SK-N-SH (cell line): ENCODE measurements around the gene CCDC183. TPM values are rescaled to one million over a fixed set of nuclear protein-coding genes. Genes with fewer than 3 reads are reported as not detected.

Source experiments
- CTCF ChIA-PET: fragments of 300-600, 350-600 bp; formaldehyde crosslinking; extraction: SDS; loops from one replicate; lab custom pipeline; 2021; lab: Yijun Ruan, JAX
- POLR2A ChIA-PET: fragments of 350-600 bp; sonication (Branson Sonifier 250); formaldehyde crosslinking; extraction: SDS; loops from one replicate; lab custom pipeline; 2020; ENCODE audit warnings: antibody characterized with exemption, inconsistent platforms; lab: Yijun Ruan, JAX
- DNase-seq: peaks from one replicate; pipeline ENCODE4 v3.0.0; 2012
- H2AFZ ChIP-seq: fragments of 200-600 bp; sonication (generic); 2 replicates; pipeline ENCODE4 v1.8.1; 2016; ENCODE audit warnings: antibody characterized with exemption, mild to moderate bottlenecking, low read depth
- H3F3A ChIP-seq: fragments of 200-600 bp; sonication (generic); replicated peaks from 2 replicates; pipeline ENCODE3; 2016; ENCODE audit warnings: antibody characterized with exemption, mild to moderate bottlenecking; ENCODE audit not compliant: insufficient read depth
- H3K27ac ChIP-seq, 2 experiments: fragments of 200-500 bp in 1 of 2; fragments of 200-600 bp in 1 of 2; sonication (Bioruptor generic) in 1 of 2; sonication (generic), shearing (Covaris generic) in 1 of 2; 2 replicates each; pipeline versions ENCODE4 v1.5.1 to v1.6.1; 2014 to 2016; ENCODE audit warnings: low read depth in 2 of 2, inconsistent platforms in 1 of 2, low read length in 1 of 2, mild to moderate bottlenecking in 1 of 2, mixed read lengths in 1 of 2
- H3K27me3 ChIP-seq: fragments of 200-600 bp; sonication (generic), shearing (Covaris generic); 2 replicates; pipeline ENCODE4 v1.6.1; 2016; ENCODE audit warnings: mixed run types; ENCODE audit not compliant: insufficient read depth
- H3K36me3 ChIP-seq, 2 experiments: fragments of 200-500 bp in 1 of 2; fragments of 200-600 bp in 1 of 2; sonication (Bioruptor generic) in 1 of 2; sonication (generic) in 1 of 2; replicated peaks in 1 of 2; 2 replicates each; pipeline versions ENCODE3 to v1.5.1; 2014 to 2016; ENCODE audit warnings: low read length in 1 of 2, mild to moderate bottlenecking in 1 of 2; ENCODE audit not compliant: insufficient read depth in 2 of 2, control insufficient read depth in 1 of 2
- H3K4me1 ChIP-seq, 2 experiments: fragments of 200-500 bp in 1 of 2; fragments of 200-600 bp in 1 of 2; sonication (Bioruptor generic) in 1 of 2; sonication (generic), shearing (Covaris generic) in 1 of 2; 2 replicates each; pipeline versions ENCODE4 v1.5.1 to v1.6.1; 2014 to 2016; ENCODE audit warnings: low read depth in 1 of 2, low read length in 1 of 2, mixed run types in 1 of 2; ENCODE audit not compliant: insufficient read depth in 2 of 2, control insufficient read depth in 1 of 2
- H3K4me2 ChIP-seq: fragments of 200-600 bp; sonication (generic), shearing (Covaris generic); 2 replicates; pipeline ENCODE4 v1.6.1; 2017; ENCODE audit warnings: mixed run types
- H3K4me3 ChIP-seq, 2 experiments: fragments of 200-500 bp in 1 of 2; fragments of 200-600 bp in 1 of 2; sonication (Bioruptor generic) in 1 of 2; sonication (generic), shearing (Covaris generic) in 1 of 2; 2 replicates each; pipeline versions ENCODE4 v1.5.1 to v1.8.1; 2014 to 2016; ENCODE audit warnings: low read depth in 2 of 2, inconsistent platforms in 1 of 2, low read length in 1 of 2, mild to moderate bottlenecking in 1 of 2, mixed read lengths in 1 of 2, moderate library complexity in 1 of 2
- H3K79me2 ChIP-seq: fragments of 200-600 bp; sonication (generic); 2 replicates; pipeline ENCODE4 v1.8.1; 2017; ENCODE audit warnings: mild to moderate bottlenecking; ENCODE audit not compliant: insufficient read depth
- H3K9ac ChIP-seq: fragments of 200-600 bp; sonication (generic); 2 replicates; pipeline ENCODE4 v1.6.1; 2017; ENCODE audit warnings: mixed run types
- H3K9me2 ChIP-seq: fragments of 200-600 bp; sonication (generic); 2 replicates; pipeline ENCODE4 v1.6.1; 2017; ENCODE audit warnings: mixed run types
- H3K9me3 ChIP-seq: fragments of 200-600 bp; sonication (generic); 2 replicates; pipeline ENCODE4 v1.6.1; 2017; ENCODE audit warnings: mixed run types, mild to moderate bottlenecking, moderate library complexity
- H4K20me1 ChIP-seq: fragments of 200-600 bp; sonication (generic); 2 replicates; pipeline ENCODE4 v1.6.1; 2017; ENCODE audit warnings: mild to moderate bottlenecking, mixed run types; ENCODE audit not compliant: insufficient read depth
- FOSL2 ChIP-seq: IDR thresholded peaks from 2 replicates; pipeline ENCODE4 v1.4.0; 2012; ENCODE audit warnings: low read depth, mild to moderate bottlenecking, moderate library complexity, borderline replicate concordance
- GABPA ChIP-seq: IDR thresholded peaks from 2 replicates; pipeline ENCODE4 v1.4.0; 2012; ENCODE audit warnings: low read depth, mild to moderate bottlenecking
- JUND ChIP-seq: IDR thresholded peaks from 2 replicates; pipeline ENCODE4 v1.4.0; 2012
- MEF2A ChIP-seq: IDR thresholded peaks from 2 replicates; pipeline ENCODE4 v1.4.0; 2012; ENCODE audit warnings: low read depth, borderline replicate concordance
- NFIC ChIP-seq: IDR thresholded peaks from 2 replicates; pipeline ENCODE4 v1.4.0; 2012; ENCODE audit warnings: borderline replicate concordance
- RAD21 ChIP-seq: IDR thresholded peaks from 2 replicates; pipeline ENCODE4 v1.6.1; 2012; ENCODE audit warnings: mild to moderate bottlenecking, low read length
- RFX5 ChIP-seq: IDR thresholded peaks from 2 replicates; pipeline ENCODE4 v1.6.1; 2012; ENCODE audit warnings: mild to moderate bottlenecking, improper control_type of control experiment, low read length
- RXRA ChIP-seq: IDR thresholded peaks from 2 replicates; pipeline ENCODE4 v1.4.0; 2012; ENCODE audit warnings: low read depth, mild to moderate bottlenecking, borderline replicate concordance
- SIN3A ChIP-seq: IDR thresholded peaks from 2 replicates; pipeline ENCODE4 v1.6.1; 2012; ENCODE audit warnings: low read depth, mild to moderate bottlenecking, low read length, moderate library complexity, borderline replicate concordance
- SMC3 ChIP-seq: IDR thresholded peaks from 2 replicates; pipeline ENCODE4 v1.6.1; 2012; ENCODE audit warnings: low read depth, low read length, improper control_type of control experiment
- TAF1 ChIP-seq: IDR thresholded peaks from 2 replicates; pipeline ENCODE4 v1.6.1; 2012; ENCODE audit warnings: low read depth, mild to moderate bottlenecking, low read length, moderate library complexity, borderline replicate concordance
- TEAD4 ChIP-seq: IDR thresholded peaks from 2 replicates; pipeline ENCODE4 v1.4.0; 2012; ENCODE audit warnings: mild to moderate bottlenecking, borderline replicate concordance; ENCODE audit not compliant: insufficient read depth
- WGBS: methylation state at CpG from one replicate; pipeline ENCODE4 v1.1.6; 2017; ENCODE audit warnings: low lambda C conversion rate; 5-methylcytosine and 5-hydroxymethylcytosine counted together
- polyA plus RNA-seq, 3 experiments: library from polyadenylated mRNA; depleted of rRNA; stranded (reverse); fragments of >200 nt; gene quantifications; 2 replicates each; pipeline ENCODE4 v1.2.3, GENCODE V29; 2012
- TF ChIP-seq, protein P1 (sequence below): fragments of 150-350 bp; IDR thresholded peaks from 2 replicates; pipeline ENCODE4 v1.6.1; 2017; ENCODE audit warnings: antibody characterized with exemption, low read length, low read depth, borderline replicate concordance
- TF ChIP-seq, protein P2 (sequence below): fragments of 150-350 bp; IDR thresholded peaks from 2 replicates; pipeline ENCODE4 v1.6.1; 2016; ENCODE audit warnings: mild to moderate bottlenecking, low read depth, low read length
- TF ChIP-seq, protein P3 (sequence below): fragments of 200-600 bp; sonication (generic); IDR thresholded peaks from 2 replicates; pipeline ENCODE4 v1.6.1; 2017; ENCODE audit warnings: antibody characterized with exemption, mild to moderate bottlenecking, moderate library complexity
- TF ChIP-seq, protein P4 (sequence below): IDR thresholded peaks from 2 replicates; pipeline ENCODE4 v1.6.1; 2012; ENCODE audit warnings: mild to moderate bottlenecking, low read depth, low read length, moderate library complexity
- TF ChIP-seq, protein P5 (sequence below): IDR thresholded peaks from 2 replicates; pipeline ENCODE4 v1.4.0; 2012; ENCODE audit warnings: low read depth

CCDC183 gene
- polyA plus RNA-seq, 1 of the 3 experiments (the other 2 are of a cell fraction), result 5.3 TPM

DNA sequence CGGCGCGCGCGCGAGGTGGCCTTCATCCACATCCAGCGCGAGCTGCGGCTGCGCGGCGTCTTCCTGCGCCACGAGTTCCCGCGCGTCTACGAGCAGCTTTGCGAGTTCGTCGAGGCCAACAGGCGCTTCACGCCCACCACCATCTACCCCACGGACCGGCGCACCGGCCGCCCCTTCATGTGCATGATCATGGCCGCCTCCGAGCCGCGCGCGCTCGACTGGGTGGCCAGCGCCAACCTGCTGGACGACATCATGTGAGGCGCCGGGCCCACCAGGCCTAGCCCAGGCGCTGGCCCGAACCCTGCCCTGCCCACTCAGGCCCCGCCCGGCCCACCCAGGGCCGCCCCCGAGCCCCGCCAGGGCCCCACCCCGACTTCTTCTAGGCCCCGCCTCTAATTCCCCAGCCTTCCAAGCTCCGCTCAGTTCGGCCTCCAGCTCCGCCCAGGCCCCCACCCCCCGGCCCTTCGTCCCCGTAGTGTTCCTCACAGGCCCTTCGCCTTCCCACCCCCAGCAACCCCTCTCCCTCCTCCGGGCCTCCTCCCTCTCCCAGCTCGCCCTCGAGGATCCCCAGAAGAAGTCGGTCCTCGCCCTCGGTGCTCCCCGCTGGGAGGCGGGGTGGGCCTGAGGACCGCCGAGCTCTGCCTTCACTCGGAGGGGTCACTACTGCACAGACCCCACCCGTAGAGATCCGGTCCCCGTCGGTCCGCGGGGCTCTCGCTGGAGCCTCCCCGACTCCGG lies 51.1 kb downstream of the CCDC183 start:
- peak overlapping the region; percentile 100 for H3K4me2 ChIP-seq
- no peaks in the 10 kb centered on the region; the same call in 1 of the 2 replicates for H4K20me1 ChIP-seq
- POLR2A ChIA-PET, result interaction anchor here (0.5 to 1.3 kb wide), 4 partner anchors 10 to 141 kb away, joined by 3 to 5 read pairs (median 4); partner anchors contain the start of gene RABL6
- CTCF ChIA-PET, result interaction anchor here (0.7 to 2.5 kb wide), 9 partner anchors 34 to 222 kb away, joined by 3 to 11 read pairs (median 3); partner anchors contain the start of genes FBXW5 and TMEM141
- H3F3A ChIP-seq, result peaks cover 3% of the 10 kb centered on the region
- H3K27ac ChIP-seq, result peak overlapping the region; percentile 84 to 98; a peak in 3 of 4 replicates
- H3K27me3 ChIP-seq, result no peaks in the 10 kb centered on the region
- no peak overlapping the region for H2AFZ ChIP-seq
- H3K4me3 ChIP-seq, result peak overlapping the region; percentile 89 to 97
- H3K79me2 ChIP-seq, result peaks cover 23% of the 10 kb centered on the region; the same call in 1 of the 2 replicates
- no peaks in the 10 kb centered on the region for H3K9me2 ChIP-seq
- H3K9me3 ChIP-seq, result no peaks in the 10 kb centered on the region
- WGBS, result 78% methylated on average over 46 of the region's 75 CpGs
- H3K9ac ChIP-seq, result peak overlapping the region; percentile 84
- DNase-seq, result peak; percentile 73
- H3K36me3 ChIP-seq, result peaks cover 0 to 13% of the 10 kb centered on the region in 2 experiments
- TF ChIP-seq, protein P1, sequence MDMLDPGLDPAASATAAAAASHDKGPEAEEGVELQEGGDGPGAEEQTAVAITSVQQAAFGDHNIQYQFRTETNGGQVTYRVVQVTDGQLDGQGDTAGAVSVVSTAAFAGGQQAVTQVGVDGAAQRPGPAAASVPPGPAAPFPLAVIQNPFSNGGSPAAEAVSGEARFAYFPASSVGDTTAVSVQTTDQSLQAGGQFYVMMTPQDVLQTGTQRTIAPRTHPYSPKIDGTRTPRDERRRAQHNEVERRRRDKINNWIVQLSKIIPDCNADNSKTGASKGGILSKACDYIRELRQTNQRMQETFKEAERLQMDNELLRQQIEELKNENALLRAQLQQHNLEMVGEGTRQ, result no peak
- TF ChIP-seq RAD21 (no peak), RFX5 (no peak), TEAD4 (no peak), NFIC (no peak), FOSL2 (no peak), GABPA (no peak), SMC3 (no peak), SIN3A (no peak), RXRA (no peak), MEF2A (no peak), TAF1 (no peak), JUND (no peak)
- TF ChIP-seq, protein P2, sequence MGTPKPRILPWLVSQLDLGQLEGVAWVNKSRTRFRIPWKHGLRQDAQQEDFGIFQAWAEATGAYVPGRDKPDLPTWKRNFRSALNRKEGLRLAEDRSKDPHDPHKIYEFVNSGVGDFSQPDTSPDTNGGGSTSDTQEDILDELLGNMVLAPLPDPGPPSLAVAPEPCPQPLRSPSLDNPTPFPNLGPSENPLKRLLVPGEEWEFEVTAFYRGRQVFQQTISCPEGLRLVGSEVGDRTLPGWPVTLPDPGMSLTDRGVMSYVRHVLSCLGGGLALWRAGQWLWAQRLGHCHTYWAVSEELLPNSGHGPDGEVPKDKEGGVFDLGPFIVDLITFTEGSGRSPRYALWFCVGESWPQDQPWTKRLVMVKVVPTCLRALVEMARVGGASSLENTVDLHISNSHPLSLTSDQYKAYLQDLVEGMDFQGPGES, result no peak
- TF ChIP-seq, protein P3, sequence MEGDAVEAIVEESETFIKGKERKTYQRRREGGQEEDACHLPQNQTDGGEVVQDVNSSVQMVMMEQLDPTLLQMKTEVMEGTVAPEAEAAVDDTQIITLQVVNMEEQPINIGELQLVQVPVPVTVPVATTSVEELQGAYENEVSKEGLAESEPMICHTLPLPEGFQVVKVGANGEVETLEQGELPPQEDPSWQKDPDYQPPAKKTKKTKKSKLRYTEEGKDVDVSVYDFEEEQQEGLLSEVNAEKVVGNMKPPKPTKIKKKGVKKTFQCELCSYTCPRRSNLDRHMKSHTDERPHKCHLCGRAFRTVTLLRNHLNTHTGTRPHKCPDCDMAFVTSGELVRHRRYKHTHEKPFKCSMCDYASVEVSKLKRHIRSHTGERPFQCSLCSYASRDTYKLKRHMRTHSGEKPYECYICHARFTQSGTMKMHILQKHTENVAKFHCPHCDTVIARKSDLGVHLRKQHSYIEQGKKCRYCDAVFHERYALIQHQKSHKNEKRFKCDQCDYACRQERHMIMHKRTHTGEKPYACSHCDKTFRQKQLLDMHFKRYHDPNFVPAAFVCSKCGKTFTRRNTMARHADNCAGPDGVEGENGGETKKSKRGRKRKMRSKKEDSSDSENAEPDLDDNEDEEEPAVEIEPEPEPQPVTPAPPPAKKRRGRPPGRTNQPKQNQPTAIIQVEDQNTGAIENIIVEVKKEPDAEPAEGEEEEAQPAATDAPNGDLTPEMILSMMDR, result no peak
- TF ChIP-seq, protein P4, sequence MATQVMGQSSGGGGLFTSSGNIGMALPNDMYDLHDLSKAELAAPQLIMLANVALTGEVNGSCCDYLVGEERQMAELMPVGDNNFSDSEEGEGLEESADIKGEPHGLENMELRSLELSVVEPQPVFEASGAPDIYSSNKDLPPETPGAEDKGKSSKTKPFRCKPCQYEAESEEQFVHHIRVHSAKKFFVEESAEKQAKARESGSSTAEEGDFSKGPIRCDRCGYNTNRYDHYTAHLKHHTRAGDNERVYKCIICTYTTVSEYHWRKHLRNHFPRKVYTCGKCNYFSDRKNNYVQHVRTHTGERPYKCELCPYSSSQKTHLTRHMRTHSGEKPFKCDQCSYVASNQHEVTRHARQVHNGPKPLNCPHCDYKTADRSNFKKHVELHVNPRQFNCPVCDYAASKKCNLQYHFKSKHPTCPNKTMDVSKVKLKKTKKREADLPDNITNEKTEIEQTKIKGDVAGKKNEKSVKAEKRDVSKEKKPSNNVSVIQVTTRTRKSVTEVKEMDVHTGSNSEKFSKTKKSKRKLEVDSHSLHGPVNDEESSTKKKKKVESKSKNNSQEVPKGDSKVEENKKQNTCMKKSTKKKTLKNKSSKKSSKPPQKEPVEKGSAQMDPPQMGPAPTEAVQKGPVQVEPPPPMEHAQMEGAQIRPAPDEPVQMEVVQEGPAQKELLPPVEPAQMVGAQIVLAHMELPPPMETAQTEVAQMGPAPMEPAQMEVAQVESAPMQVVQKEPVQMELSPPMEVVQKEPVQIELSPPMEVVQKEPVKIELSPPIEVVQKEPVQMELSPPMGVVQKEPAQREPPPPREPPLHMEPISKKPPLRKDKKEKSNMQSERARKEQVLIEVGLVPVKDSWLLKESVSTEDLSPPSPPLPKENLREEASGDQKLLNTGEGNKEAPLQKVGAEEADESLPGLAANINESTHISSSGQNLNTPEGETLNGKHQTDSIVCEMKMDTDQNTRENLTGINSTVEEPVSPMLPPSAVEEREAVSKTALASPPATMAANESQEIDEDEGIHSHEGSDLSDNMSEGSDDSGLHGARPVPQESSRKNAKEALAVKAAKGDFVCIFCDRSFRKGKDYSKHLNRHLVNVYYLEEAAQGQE, result no peak
- TF ChIP-seq, protein P5, sequence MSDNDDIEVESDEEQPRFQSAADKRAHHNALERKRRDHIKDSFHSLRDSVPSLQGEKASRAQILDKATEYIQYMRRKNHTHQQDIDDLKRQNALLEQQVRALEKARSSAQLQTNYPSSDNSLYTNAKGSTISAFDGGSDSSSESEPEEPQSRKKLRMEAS, result no peak
- H3K4me1 ChIP-seq, result peaks cover 11 to 21% of the 10 kb centered on the region in 2 experiments; a peak in 2 of 4 replicates
